ENCODE data around the gene SMYD3.
"Not testable (repeated sequence)": the region's sequence is repeated elsewhere in the genome, so short reads cannot be mapped to it uniquely, and the experiment has no call there.

GRCh38 chr1:245728035-245728434 lies 779.0 kb downstream of the SMYD3 start:
- TF ChIP-seq, protein P1, sequence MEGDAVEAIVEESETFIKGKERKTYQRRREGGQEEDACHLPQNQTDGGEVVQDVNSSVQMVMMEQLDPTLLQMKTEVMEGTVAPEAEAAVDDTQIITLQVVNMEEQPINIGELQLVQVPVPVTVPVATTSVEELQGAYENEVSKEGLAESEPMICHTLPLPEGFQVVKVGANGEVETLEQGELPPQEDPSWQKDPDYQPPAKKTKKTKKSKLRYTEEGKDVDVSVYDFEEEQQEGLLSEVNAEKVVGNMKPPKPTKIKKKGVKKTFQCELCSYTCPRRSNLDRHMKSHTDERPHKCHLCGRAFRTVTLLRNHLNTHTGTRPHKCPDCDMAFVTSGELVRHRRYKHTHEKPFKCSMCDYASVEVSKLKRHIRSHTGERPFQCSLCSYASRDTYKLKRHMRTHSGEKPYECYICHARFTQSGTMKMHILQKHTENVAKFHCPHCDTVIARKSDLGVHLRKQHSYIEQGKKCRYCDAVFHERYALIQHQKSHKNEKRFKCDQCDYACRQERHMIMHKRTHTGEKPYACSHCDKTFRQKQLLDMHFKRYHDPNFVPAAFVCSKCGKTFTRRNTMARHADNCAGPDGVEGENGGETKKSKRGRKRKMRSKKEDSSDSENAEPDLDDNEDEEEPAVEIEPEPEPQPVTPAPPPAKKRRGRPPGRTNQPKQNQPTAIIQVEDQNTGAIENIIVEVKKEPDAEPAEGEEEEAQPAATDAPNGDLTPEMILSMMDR (IDR thresholded peaks at IDR 0.05): not testable (repeated sequence)
- not testable (repeated sequence) for TF ChIP-seq POLR2A (IDR thresholded peaks at IDR 0.05)

Data from adrenal gland (tissue), 5 donors.